Body of pancreas (tissue), 4 donors: ENCODE results near the gene DCLRE1B. TPM values are rescaled to one million over a fixed set of nuclear protein-coding genes. Genes with fewer than 3 reads are reported as not detected.

Source experiments
- ATAC-seq: fragments of 150-250 bp; one replicate; pipeline ENCODE4 v1.9.1; 2016
- DNase-seq, 4 donors: peaks; one replicate each; pipeline ENCODE4 v3.0.0-alpha.2; 2019
- H3K27ac ChIP-seq, 4 donors: fragments of 200-600 bp; sonication (generic); 1 replicate in 3 of 4; 2 replicates in 1 of 4; pipeline versions ENCODE4 v1.5.1 to v1.6.1; 2016 to 2019; ENCODE audit warnings: mild to moderate bottlenecking in 1 of 4, mixed read lengths in 1 of 4, moderate library complexity in 1 of 4
- H3K27me3 ChIP-seq, 2 donors: fragments of 200-600 bp; sonication (generic); one replicate each; pipeline ENCODE4 v1.6.0; 2016; ENCODE audit warnings: mild to moderate bottlenecking in 1 of 2
- H3K36me3 ChIP-seq, 2 donors: fragments of 200-600 bp; sonication (generic); replicated peaks in 1 of 2; 2 replicates each; pipeline ENCODE4 v1.5.1; 2016; ENCODE audit warnings: low read depth in 2 of 2; ENCODE audit not compliant: insufficient read depth in 1 of 2
- H3K4me1 ChIP-seq: fragments of 200-600 bp; sonication (generic); one replicate; pipeline ENCODE4 v1.6.0; 2016
- H3K4me3 ChIP-seq, 2 donors: fragments of 200-600 bp; sonication (generic); 1 replicate in 1 of 2; 2 replicates in 1 of 2; pipeline ENCODE4 v1.5.1; 2016 to 2019
- H3K9me3 ChIP-seq, 3 donors: fragments of 200-600 bp; sonication (generic); 1 replicate in 2 of 3; 2 replicates in 1 of 3; pipeline ENCODE4 v1.5.1; 2016
- CTCF ChIP-seq, 7 experiments: fragments of 450-650 bp in 4 of 7; fragments of 200-600 bp in 3 of 7; sonication (generic) in 3 of 7; IDR thresholded peaks; one replicate each; pipeline ENCODE4 v1.5.1; 2016 to 2019; ENCODE audit warnings: antibody characterized with exemption in 7 of 7
- POLR2A ChIP-seq, 3 donors: fragments of 450-650 bp; IDR thresholded peaks; one replicate each; pipeline ENCODE4 v1.6.1; 2016; ENCODE audit warnings: antibody characterized with exemption in 3 of 3, mild to moderate bottlenecking in 2 of 3
- WGBS, 2 donors: methylation state at CpG; one replicate each; pipeline ENCODE4 v1.1.5; 2017; 5-methylcytosine and 5-hydroxymethylcytosine counted together
- intact Hi-C: fragments of 100-400 bp; cut with DNase I; formaldehyde crosslinking; loops from one replicate; pipeline ENCODE4 v1.15.1; 2023
- total RNA-seq, 2 donors: library from RNA; depleted of rRNA; stranded (reverse); fragments of >200 nt; gene quantifications; one replicate each; pipeline ENCODE4 v1.1.0, GENCODE V29; 2016

DCLRE1B gene
- total RNA-seq: 1 to 10 TPM; 1.3 to 2.1 TPM

DNA sequence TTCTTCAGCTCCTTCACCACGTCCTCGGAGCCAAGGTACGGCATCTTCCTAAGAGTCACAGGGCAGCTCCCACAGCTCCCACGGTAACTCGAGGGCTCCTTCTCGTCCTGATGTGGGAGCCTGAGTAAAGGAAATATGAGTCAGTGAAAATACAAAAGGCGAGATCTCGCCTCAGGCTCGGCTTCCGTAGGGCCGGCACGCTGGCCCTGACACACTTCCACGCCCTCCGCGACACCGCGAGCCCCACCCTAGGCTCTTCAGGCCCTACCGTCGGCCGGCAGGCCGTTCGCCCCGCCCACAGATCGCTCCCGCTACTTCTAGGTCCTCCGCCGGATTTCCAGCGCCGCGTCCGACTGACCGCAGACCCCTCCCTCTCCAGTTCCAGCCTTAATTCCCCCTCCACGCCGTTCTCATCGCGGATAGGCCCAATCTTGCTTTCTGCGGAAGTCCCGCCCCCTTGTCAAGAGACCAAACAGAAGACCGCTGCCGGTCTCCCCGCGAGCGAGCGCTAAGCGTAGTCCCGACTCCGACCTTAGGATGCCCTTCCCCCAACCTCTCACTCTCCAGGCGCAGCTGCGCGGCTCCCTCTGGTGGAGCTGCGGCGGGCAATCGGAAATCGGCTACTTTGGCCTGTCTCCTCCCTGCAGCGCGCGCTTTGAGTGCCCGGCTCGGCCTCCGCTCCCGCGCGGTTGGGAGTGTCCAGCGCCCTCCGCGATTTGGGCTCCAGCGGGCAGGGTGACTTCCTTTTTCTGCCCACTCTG, at the start of gene DCLRE1B, which contains the start of gene AP4B1:
DCLRE1B (plus strand) TSS at position 653 of the 761 bp plus-strand sequence. CDS start 261 bp downstream, outside the sequence.
AP4B1 (minus strand) TSS at position 126 of the 761 bp plus-strand sequence; CDS start at position 44, 82 bp downstream.
- Histone ChIP-seq H3K36me3 (peaks cover 0 to 5% of the 10 kb centered on the region in 2 donors), H3K27ac (peak within 1 kb of the TSS; percentile 74 to 88 (median 82)), H3K4me3 (peak within 1 kb of the TSS; percentile 60 to 61), H3K27me3 (no peaks in the 10 kb centered on the region), H3K4me1 (peaks cover 23% of the 10 kb centered on the region), H3K9me3 (no peaks in the 10 kb centered on the region)
- intact Hi-C loops: no loop called here
- WGBS, 2 donors: 0 to 2% methylated on average over 40 to 67 of the region's 67 CpGs
- DNase-seq (peak; percentile 98 to 100 (median 99)), ATAC-seq (peak; percentile 97)
- peak; percentile 53 to 98 (median 97) for TF ChIP-seq CTCF (IDR thresholded peaks at IDR 0.05)
- peak; percentile 52 to 90 (median 86) for TF ChIP-seq POLR2A (IDR thresholded peaks at IDR 0.05)

DNA sequence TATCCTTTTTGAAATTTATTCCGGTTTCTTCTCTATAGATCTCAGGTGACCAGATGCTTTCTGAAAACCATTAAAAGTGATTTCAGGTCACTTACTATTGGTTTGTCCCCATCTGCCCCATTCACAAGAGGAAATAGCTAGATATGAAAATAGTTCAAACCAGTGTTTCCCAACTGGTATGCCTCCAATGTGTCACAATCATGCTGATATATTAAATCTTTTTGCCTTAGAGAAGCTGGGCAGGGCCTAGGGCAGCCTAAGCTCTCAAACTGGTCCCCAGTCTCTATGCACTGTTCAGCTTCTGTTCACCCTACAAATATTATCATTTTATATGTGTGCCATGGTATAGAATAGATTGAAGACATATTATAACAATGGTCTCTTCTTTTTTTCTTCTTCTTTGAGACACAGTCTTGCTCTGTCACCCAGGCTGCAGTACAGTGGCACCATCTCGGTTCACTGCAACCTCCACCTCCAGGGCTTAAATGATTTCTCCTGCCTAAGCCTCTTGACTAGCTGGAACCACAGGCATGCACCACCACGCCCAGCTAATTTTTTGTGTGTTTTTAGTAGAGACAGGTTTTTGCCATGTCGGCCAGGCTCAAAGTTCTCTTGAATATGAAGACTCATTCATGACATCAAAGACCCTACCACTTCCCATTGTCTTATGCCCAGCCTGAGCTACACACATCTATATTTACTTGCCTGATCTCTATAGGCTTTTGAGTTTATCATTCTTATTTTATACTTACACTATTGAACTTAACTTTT, 49.3 kb upstream of the DCLRE1B start:
- TF ChIP-seq CTCF (IDR thresholded peaks at IDR 0.05) (no peak), POLR2A (IDR thresholded peaks at IDR 0.05) (no peak)

DNA sequence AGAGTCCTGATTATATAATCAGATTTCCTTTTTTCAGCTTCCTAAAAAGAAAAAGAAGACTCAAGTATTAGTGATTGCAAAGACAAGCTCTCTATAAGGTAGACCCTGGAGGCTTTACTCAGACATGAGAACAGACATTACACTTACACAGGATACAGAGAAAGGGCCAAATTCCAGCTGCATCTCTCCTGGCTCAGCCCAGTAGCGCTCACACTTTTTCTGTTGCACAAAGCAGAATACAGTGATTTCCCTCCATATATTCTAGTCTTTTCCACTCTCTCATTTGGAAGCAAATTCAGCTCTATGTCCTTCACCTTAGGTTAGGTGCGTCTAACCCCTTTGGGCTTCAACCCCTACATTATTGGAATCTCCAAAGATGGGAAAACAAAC, 48.7 kb upstream of the DCLRE1B start:
- Histone ChIP-seq H3K36me3 (no peaks in the 10 kb centered on the region), H3K27me3 (no peaks in the 10 kb centered on the region), H3K4me1 (no peaks in the 10 kb centered on the region), H3K9me3 (no peaks in the 10 kb centered on the region), H3K27ac (no peak overlapping the region), H3K4me3 (no peak overlapping the region)
- ATAC-seq: no peak
- no peak for DNase-seq
- 88 to 100% methylated on average over 2 of the region's 2 CpGs for WGBS, 2 donors
- intact Hi-C loops: no loop called here
- TF ChIP-seq POLR2A (IDR thresholded peaks at IDR 0.05) (no peak), CTCF (IDR thresholded peaks at IDR 0.05) (no peak)

More for the DNA sequence above, 49.3 kb upstream of the DCLRE1B start:
- H3K4me3 ChIP-seq: no peak overlapping the region
- H3K9me3 ChIP-seq: no peaks in the 10 kb centered on the region
- H3K27ac ChIP-seq: no peak overlapping the region
- WGBS, 2 donors: 94 to 98% methylated on average over 4 of the region's 4 CpGs
- ATAC-seq: no peak
- no peak for DNase-seq
- no peaks in the 10 kb centered on the region for H3K36me3 ChIP-seq
- H3K4me1 ChIP-seq: no peaks in the 10 kb centered on the region
- H3K27me3 ChIP-seq: no peaks in the 10 kb centered on the region
- intact Hi-C loops: no loop called here

DNA sequence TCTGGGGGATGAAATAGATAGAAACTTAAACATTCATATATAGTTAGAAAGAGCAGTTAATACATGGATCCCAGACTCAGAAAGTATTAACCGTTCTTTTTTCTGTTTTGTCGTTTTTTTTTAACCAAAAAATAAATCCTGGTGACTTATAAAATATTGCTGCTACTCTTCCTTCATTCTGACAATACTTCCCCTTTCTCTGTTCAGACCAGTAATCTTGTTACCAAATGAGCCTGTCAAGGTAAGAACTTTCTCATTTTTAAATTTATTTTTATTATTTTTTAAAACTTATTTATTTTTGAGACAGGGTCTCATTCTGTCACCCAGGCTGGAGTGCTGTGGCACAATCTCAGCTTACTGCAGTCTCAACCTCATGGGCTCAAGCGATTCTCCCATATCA, 47.4 kb upstream of the DCLRE1B start:
- no peak for ATAC-seq
- Histone ChIP-seq H3K4me1 (no peaks in the 10 kb centered on the region), H3K9me3 (no peaks in the 10 kb centered on the region), H3K36me3 (no peaks in the 10 kb centered on the region), H3K27ac (no peak overlapping the region), H3K27me3 (no peaks in the 10 kb centered on the region), H3K4me3 (no peak overlapping the region)
- intact Hi-C loops: no loop called here
- 47 to 58% methylated on average over 3 of the region's 3 CpGs for WGBS, 2 donors
- TF ChIP-seq CTCF (IDR thresholded peaks at IDR 0.05) (no peak), POLR2A (IDR thresholded peaks at IDR 0.05) (no peak)
- no peak for DNase-seq
